CD14-positive monocyte (primary cell): ENCODE measurements around the gene PAOX. TPM values are rescaled to one million over a fixed set of nuclear protein-coding genes. Genes with fewer than 3 reads are reported as not detected.
"Not testable (repeated sequence)": the region's sequence is repeated elsewhere in the genome, so short reads cannot be mapped to it uniquely, and the experiment has no call there.

Experiments
- DNase-seq, 3 donors: peaks; one replicate each; pipeline ENCODE4 v3.0.0-alpha.2; 2011 to 2022
- H2AFZ ChIP-seq: 2 replicates; pipeline ENCODE4 v1.6.0; 2012; ENCODE audit warnings: mild to moderate bottlenecking, low read depth, low read length, inconsistent platforms; ENCODE audit not compliant: insufficient read depth, poor library complexity, severe bottlenecking
- H3K27ac ChIP-seq, 2 donors: 1 replicate in 1 of 2; 2 replicates in 1 of 2; pipeline ENCODE4 v1.5.1; 2012 to 2013; ENCODE audit warnings: low read length in 2 of 2, control low read depth in 1 of 2, inconsistent platforms in 1 of 2, low read depth in 1 of 2, mild to moderate bottlenecking in 1 of 2
- H3K27me3 ChIP-seq, 2 donors: one replicate each; pipeline versions ENCODE4 v1.6.0 to v1.6.1; 2011 to 2013; ENCODE audit warnings: low read length in 2 of 2; ENCODE audit not compliant: control insufficient read depth in 2 of 2, insufficient read depth in 2 of 2
- H3K36me3 ChIP-seq, 2 donors: replicated peaks in 1 of 2; 1 replicate in 1 of 2; 2 replicates in 1 of 2; pipeline versions ENCODE4 v1.5.1 to v1.6.1; 2012 to 2013; ENCODE audit warnings: low read length in 2 of 2, control low read depth in 1 of 2, inconsistent platforms in 1 of 2, mild to moderate bottlenecking in 1 of 2; ENCODE audit not compliant: insufficient read depth in 2 of 2, control insufficient read depth in 1 of 2
- H3K4me1 ChIP-seq, 2 donors: 1 replicate in 1 of 2; 2 replicates in 1 of 2; pipeline versions ENCODE4 v1.5.1 to v1.6.1; 2012 to 2013; ENCODE audit warnings: low read length in 2 of 2, control low read depth in 1 of 2, inconsistent platforms in 1 of 2, mild to moderate bottlenecking in 1 of 2, moderate library complexity in 1 of 2; ENCODE audit not compliant: insufficient read depth in 2 of 2, control insufficient read depth in 1 of 2
- H3K4me2 ChIP-seq: replicated peaks from 2 replicates; pipeline ENCODE3; 2012; ENCODE audit warnings: low read length, moderate library complexity, mild to moderate bottlenecking; ENCODE audit not compliant: poor library complexity, severe bottlenecking; ENCODE audit errors: extremely low read depth
- H3K4me3 ChIP-seq, 3 experiments: fragments of 200-600 bp in 1 of 3; sonication (generic) in 1 of 3; replicated peaks in 1 of 3; 1 replicate in 2 of 3; 2 replicates in 1 of 3; pipeline ENCODE4 v1.5.1; 2011 to 2013; ENCODE audit warnings: low read length in 3 of 3, mild to moderate bottlenecking in 3 of 3, control low read depth in 2 of 3, low read depth in 2 of 3, inconsistent platforms in 1 of 3, moderate library complexity in 1 of 3
- H3K79me2 ChIP-seq: 2 replicates; pipeline ENCODE4 v1.6.0; 2012; ENCODE audit warnings: mild to moderate bottlenecking, control low read depth, inconsistent platforms, low read length, moderate library complexity; ENCODE audit not compliant: insufficient read depth
- H3K9ac ChIP-seq: 2 replicates; pipeline ENCODE4 v1.6.0; 2017; ENCODE audit warnings: low read length, mild to moderate bottlenecking; ENCODE audit not compliant: insufficient read depth, poor library complexity, severe bottlenecking
- H3K9me3 ChIP-seq, 2 donors: replicated peaks in 1 of 2; 1 replicate in 1 of 2; 2 replicates in 1 of 2; pipeline versions ENCODE4 v1.5.1 to v1.6.1; 2012 to 2013; ENCODE audit warnings: low read length in 2 of 2, control low read depth in 1 of 2; ENCODE audit not compliant: control insufficient read depth in 1 of 2, insufficient read depth in 1 of 2
- H4K20me1 ChIP-seq: 2 replicates; pipeline ENCODE4 v1.6.0; 2012; ENCODE audit warnings: mild to moderate bottlenecking, low read length, control low read depth, moderate library complexity; ENCODE audit not compliant: insufficient read depth
- H3K27ac Mint-ChIP-seq, 7 donors: one replicate each; pipeline ENCODE4 v1.8.0; 2020; ENCODE audit warnings: mild to moderate bottlenecking in 7 of 7, mixed read lengths in 7 of 7, moderate library complexity in 6 of 7, inconsistent platforms in 2 of 7
- H3K27me3 Mint-ChIP-seq, 3 donors: one replicate each; pipeline ENCODE4 v1.8.0; 2021 to 2022; ENCODE audit warnings: low read depth in 3 of 3, mild to moderate bottlenecking in 3 of 3, mixed read lengths in 3 of 3, moderate library complexity in 3 of 3, inconsistent platforms in 1 of 3
- H3K36me3 Mint-ChIP-seq, 2 donors: one replicate each; pipeline ENCODE4 v1.8.0; 2020; ENCODE audit warnings: mixed read lengths in 2 of 2, inconsistent platforms in 1 of 2, mild to moderate bottlenecking in 1 of 2
- H3K4me1 Mint-ChIP-seq: one replicate; pipeline ENCODE4 v1.8.0; 2020; ENCODE audit warnings: mild to moderate bottlenecking, mixed read lengths
- H3K4me3 Mint-ChIP-seq, 2 donors: one replicate each; pipeline ENCODE4 v1.8.0; 2020; ENCODE audit warnings: mild to moderate bottlenecking in 2 of 2, mixed read lengths in 2 of 2, moderate library complexity in 1 of 2
- H3K9me3 Mint-ChIP-seq, 7 donors: one replicate each; pipeline ENCODE4 v1.8.0; 2020 to 2022; ENCODE audit warnings: mixed read lengths in 7 of 7, mild to moderate bottlenecking in 6 of 7, moderate library complexity in 6 of 7, inconsistent platforms in 2 of 7
- WGBS: methylation state at CpG from one replicate; pipeline ENCODE4 v1.1.5; 2013; ENCODE audit warnings: missing lambda C conversion rate; ENCODE audit not compliant: insufficient coverage; 5-methylcytosine and 5-hydroxymethylcytosine counted together
- intact Hi-C, 2 donors: fragments of 100-400 bp; cut with micrococcal nuclease; formaldehyde crosslinking; loops; one replicate each; pipeline versions ENCODE4 v1.15.0 to v1.15.1; 2023
- polyA plus RNA-seq, 3 donors: library from polyadenylated mRNA; depleted of rRNA in 1 of 3; unstranded in 2 of 3; stranded (reverse) in 1 of 3; fragments of 300-500 nt in 2 of 3; fragments of >200 nt in 1 of 3; fragmentation: Illumina TruSeq in 2 of 3; gene quantifications; 1 replicate in 2 of 3; 2 replicates in 1 of 3; pipeline ENCODE4 v1.2.3, GENCODE V29; 2012 to 2021

Gene PAOX
- polyA plus RNA-seq, 3 donors = 3.9 to 9.5 (median 9.3) TPM

GRCh38 chr10:133424601-133425000 lies 45.5 kb downstream of the PAOX start, which contains the start of gene SPRN:
Gene SPRN, minus strand, starts transcription at chr10:133424625. Its CDS starts 944 bp downstream, at chr10:133423681.
- Mint-ChIP-seq H3K27me3 (peaks cover 24 to 31% (median 31%) of the 10 kb centered on the region in 3 donors), H3K9me3 (peaks cover 0 to 17% (median 11%) of the 10 kb centered on the region in 7 donors)
- H3K4me2 ChIP-seq = not testable (repeated sequence)

DNA sequence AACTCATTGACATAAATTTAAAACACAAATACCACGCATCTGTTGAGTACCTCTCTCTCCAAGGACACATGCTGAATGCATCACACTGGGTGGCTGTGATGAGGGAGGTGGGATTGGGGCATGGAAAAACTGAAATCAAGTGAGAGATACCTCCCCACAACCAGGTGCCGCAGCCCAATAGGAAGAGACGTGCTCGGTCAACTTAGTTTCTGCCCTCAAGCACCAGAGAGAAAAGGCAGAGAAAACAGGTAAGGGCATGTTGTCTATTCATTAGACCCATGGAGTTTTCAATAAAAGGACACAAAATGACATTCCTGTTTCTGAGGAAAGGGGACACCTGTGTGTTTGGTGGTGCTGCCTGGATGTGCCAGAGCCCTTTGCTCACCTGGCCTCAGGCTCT lies 50.5 kb downstream of the PAOX start:
- H3K4me3 ChIP-seq, H3K4me1 ChIP-seq, H3K36me3 Mint-ChIP-seq, H3K27me3 Mint-ChIP-seq, H3K9ac ChIP-seq, H3K79me2 ChIP-seq, H2AFZ ChIP-seq, H3K27me3 ChIP-seq, DNase-seq, H3K4me3 Mint-ChIP-seq, H4K20me1 ChIP-seq, H3K27ac ChIP-seq, H3K36me3 ChIP-seq, intact Hi-C loops, H3K9me3 ChIP-seq, H3K4me1 Mint-ChIP-seq, H3K4me2 ChIP-seq, H3K27ac Mint-ChIP-seq: not testable (repeated sequence)
- H3K9me3 Mint-ChIP-seq = peaks cover 0 to 14% (median 9%) of the 10 kb centered on the region in 7 donors
- no CpG with 5 or more reads among the region's 4 CpGs for WGBS

More at GRCh38 chr10:133424601-133425000, 45.5 kb downstream of the PAOX start, which contains the start of gene SPRN:
- not testable (repeated sequence) for H2AFZ ChIP-seq, DNase-seq, H3K79me2 ChIP-seq, H3K27ac ChIP-seq, H4K20me1 ChIP-seq, H3K36me3 ChIP-seq, H3K9me3 ChIP-seq, H3K4me1 ChIP-seq, H3K27ac Mint-ChIP-seq, H3K4me1 Mint-ChIP-seq, H3K4me3 ChIP-seq, H3K9ac ChIP-seq, H3K4me3 Mint-ChIP-seq
- intact Hi-C loops = loop anchor here in 1 of 2 donors (5.0 kb wide), 1 partner anchor 143 kb away; the partner anchor contains the start of gene SYCE1
- H3K36me3 Mint-ChIP-seq = peaks cover 0 to 10% of the 10 kb centered on the region in 2 donors
- no CpG with 5 or more reads among the region's 37 CpGs for WGBS
- peaks cover 2 to 25% of the 10 kb centered on the region in 2 donors for H3K27me3 ChIP-seq

- intact Hi-C loops, H3K27ac Mint-ChIP-seq, H3K36me3 Mint-ChIP-seq, H3K4me3 Mint-ChIP-seq, H4K20me1 ChIP-seq, H3K4me3 ChIP-seq, H3K4me1 ChIP-seq, H2AFZ ChIP-seq, H3K79me2 ChIP-seq, H3K36me3 ChIP-seq, DNase-seq, H3K4me2 ChIP-seq, H3K9ac ChIP-seq, H3K27me3 ChIP-seq, H3K9me3 ChIP-seq, H3K27ac ChIP-seq, H3K4me1 Mint-ChIP-seq: not testable (repeated sequence)
- peaks cover 13 to 17% (median 13%) of the 10 kb centered on the region in 3 donors for H3K27me3 Mint-ChIP-seq
- peaks cover 0 to 14% (median 11%) of the 10 kb centered on the region in 7 donors for H3K9me3 Mint-ChIP-seq
- no CpG with 5 or more reads among the region's 9 CpGs for WGBS
Measured at GRCh38 chr10:133431888-133432613, 53.0 kb downstream of the PAOX start.

DNA sequence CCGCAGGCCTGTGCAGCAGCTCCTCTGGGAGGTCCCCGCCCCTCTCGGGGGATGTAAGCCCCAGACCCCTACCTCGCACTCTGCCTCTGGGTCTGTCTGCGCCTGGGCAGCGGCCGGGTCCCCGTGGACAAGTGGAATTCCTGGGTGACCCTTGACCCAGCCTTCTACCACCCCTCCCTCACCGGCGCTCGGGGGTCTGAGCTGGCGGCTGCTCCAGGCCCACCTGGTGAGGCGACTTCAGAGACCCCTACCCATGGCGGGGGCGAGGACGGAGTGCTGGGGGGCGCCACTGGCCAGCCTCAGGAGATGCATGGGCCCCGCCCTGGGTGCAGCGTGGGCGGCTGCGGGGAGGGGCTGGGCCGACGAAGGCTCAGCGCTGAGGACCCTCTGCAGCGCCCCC lies 53.7 kb downstream of the PAOX start:
- H3K27ac Mint-ChIP-seq, H3K4me2 ChIP-seq, H4K20me1 ChIP-seq, H3K36me3 Mint-ChIP-seq, intact Hi-C loops, H3K4me1 Mint-ChIP-seq, H3K4me3 Mint-ChIP-seq, H3K27me3 ChIP-seq, H3K9ac ChIP-seq, H3K9me3 ChIP-seq, H3K36me3 ChIP-seq, H3K79me2 ChIP-seq, H2AFZ ChIP-seq, H3K27ac ChIP-seq, H3K4me1 ChIP-seq, H3K4me3 ChIP-seq, DNase-seq: not testable (repeated sequence)
- no CpG with 5 or more reads among the region's 25 CpGs for WGBS
- H3K27me3 Mint-ChIP-seq = peaks cover 13 to 19% (median 17%) of the 10 kb centered on the region in 3 donors
- H3K9me3 Mint-ChIP-seq = peaks cover 0 to 14% (median 11%) of the 10 kb centered on the region in 7 donors
